ENCODE data around the gene NAA50.

GRCh38 chr3:113771993-113772392 is 25.9 kb upstream of the NAA50 start:
- TF ChIP-seq CTCF (conservative IDR thresholded peaks at IDR 0.05), result no peak
- TF ChIP-seq ZFX (IDR thresholded peaks at IDR 0.05), result no peak

Measured in C4-2B (cell line).